Measurements from ENCODE around the gene SLC2A9. TPM values are rescaled to one million over a fixed set of nuclear protein-coding genes. Genes with fewer than 3 reads are reported as not detected.

The SLC2A9 gene
- total RNA-seq, 2 donors from 2014 or later = 0.95 to 1.9 TPM

GRCh38 chr4:9953089-9953488 is 68.2 kb downstream of the SLC2A9 start:
- Histone ChIP-seq H3K9ac (ENCODE audit: extremely low read depth, low read length, poor library complexity, severe bottlenecking) (no peak overlapping the region), H3K27me3 (ENCODE audit: control insufficient read depth, insufficient read depth, low read length, poor library complexity, severe bottlenecking) (no peaks in the 10 kb centered on the region), H3K36me3 (ENCODE audit: control insufficient read depth, insufficient read depth, low read length) (no peaks in the 10 kb centered on the region), H3K4me3 (ENCODE audit: low read length) (no peak overlapping the region), H3K9me3 (ENCODE audit: control insufficient read depth, low read length) (no peaks in the 10 kb centered on the region), H3K27ac (ENCODE audit: low read depth, low read length) (no peak overlapping the region), H3K4me1 (ENCODE audit: control insufficient read depth, insufficient read depth, low read length) (no peaks in the 10 kb centered on the region)
- Mint-ChIP-seq H3K4me3 (no peak overlapping the region), H3K27me3 (ENCODE audit: insufficient read depth) (no peaks in the 10 kb centered on the region), H3K4me1 (no peaks in the 10 kb centered on the region), H3K9me3 (no peaks in the 10 kb centered on the region), H3K27ac (no peak overlapping the region), H3K36me3 (ENCODE audit: low read depth) (no peaks in the 10 kb centered on the region)
- TF ChIP-seq CTCF (conservative IDR thresholded peaks at IDR 0.05) = no peak
- 94 to 95% methylated on average over 4 of the region's 4 CpGs for WGBS, 2 experiments (ENCODE audit: insufficient coverage in 1 of 2, insufficient read length in 1 of 2)
- DNase-seq = no peak

GRCh38 chr4:9952415-9952950 is 68.8 kb downstream of the SLC2A9 start:
- no peak for TF ChIP-seq CTCF (conservative IDR thresholded peaks at IDR 0.05)
- Histone ChIP-seq H3K27me3 (ENCODE audit: control insufficient read depth, insufficient read depth, low read length, poor library complexity, severe bottlenecking) (no peaks in the 10 kb centered on the region), H3K4me3 (ENCODE audit: low read length) (no peak overlapping the region), H3K4me1 (ENCODE audit: control insufficient read depth, insufficient read depth, low read length) (no peaks in the 10 kb centered on the region), H3K9me3 (ENCODE audit: control insufficient read depth, low read length) (no peaks in the 10 kb centered on the region), H3K9ac (ENCODE audit: extremely low read depth, low read length, poor library complexity, severe bottlenecking) (no peak overlapping the region), H3K27ac (ENCODE audit: low read depth, low read length) (no peak overlapping the region), H3K36me3 (ENCODE audit: control insufficient read depth, insufficient read depth, low read length) (no peaks in the 10 kb centered on the region)
- no peaks in the 10 kb centered on the region for H3K9me3 Mint-ChIP-seq
- no peaks in the 10 kb centered on the region for H3K36me3 Mint-ChIP-seq (ENCODE audit: low read depth)
- DNase-seq = no peak
- WGBS, 2 experiments (ENCODE audit: insufficient coverage in 1 of 2, insufficient read length in 1 of 2) = 88 to 100% methylated on average over 2 to 8 of the region's 8 CpGs
- no peaks in the 10 kb centered on the region for H3K4me1 Mint-ChIP-seq
- no peak overlapping the region for H3K27ac Mint-ChIP-seq
- no peak overlapping the region for H3K4me3 Mint-ChIP-seq
- H3K27me3 Mint-ChIP-seq (ENCODE audit: insufficient read depth) = no peaks in the 10 kb centered on the region

- Histone ChIP-seq H3K4me3 (ENCODE audit: low read length) (no peak overlapping the region), H3K9me3 (ENCODE audit: control insufficient read depth, low read length) (no peaks in the 10 kb centered on the region), H3K4me1 (ENCODE audit: control insufficient read depth, insufficient read depth, low read length) (no peaks in the 10 kb centered on the region), H3K27ac (ENCODE audit: low read depth, low read length) (peak overlapping the region; percentile 36), H3K36me3 (ENCODE audit: control insufficient read depth, insufficient read depth, low read length) (no peaks in the 10 kb centered on the region), H3K27me3 (ENCODE audit: control insufficient read depth, insufficient read depth, low read length, poor library complexity, severe bottlenecking) (no peaks in the 10 kb centered on the region), H3K9ac (ENCODE audit: extremely low read depth, low read length, poor library complexity, severe bottlenecking) (no peak overlapping the region)
- no peak for TF ChIP-seq CTCF (conservative IDR thresholded peaks at IDR 0.05)
- peaks cover 3% of the 10 kb centered on the region for H3K27me3 Mint-ChIP-seq (ENCODE audit: insufficient read depth)
- no peaks in the 10 kb centered on the region for H3K36me3 Mint-ChIP-seq (ENCODE audit: low read depth)
- DNase-seq = no peak
- 67 to 73% methylated on average over 1 to 2 of the region's 2 CpGs for WGBS, 2 experiments (ENCODE audit: insufficient coverage in 1 of 2, insufficient read length in 1 of 2)
- H3K4me3 Mint-ChIP-seq = no peak overlapping the region
- no peak overlapping the region for H3K27ac Mint-ChIP-seq
- no peaks in the 10 kb centered on the region for H3K4me1 Mint-ChIP-seq
- H3K9me3 Mint-ChIP-seq = no peaks in the 10 kb centered on the region
Observed at GRCh38 chr4:9949573-9949972, 71.7 kb downstream of the SLC2A9 start.

Data from endodermal cell (in vitro differentiated cells).